ENCODE results near the gene MCU. TPM values are rescaled to one million over a fixed set of nuclear protein-coding genes. Genes with fewer than 3 reads are reported as not detected.

The MCU gene
- total RNA-seq, 1 experiment from 2014 or later: 19.2 TPM

- Mint-ChIP-seq H3K27ac (ENCODE audit: low read depth, unreplicated experiment) (no peak overlapping the region), H3K36me3 (ENCODE audit: insufficient read depth, unreplicated experiment) (no peaks in the 10 kb centered on the region), H3K27me3 (ENCODE audit: insufficient read depth, unreplicated experiment) (no peaks in the 10 kb centered on the region), H3K4me1 (ENCODE audit: insufficient read depth, unreplicated experiment) (no peaks in the 10 kb centered on the region), H3K9me3 (ENCODE audit: unreplicated experiment) (no peaks in the 10 kb centered on the region), H3K4me3 (ENCODE audit: unreplicated experiment) (no peak overlapping the region)
- TF ChIP-seq CTCF (IDR thresholded peaks at IDR 0.05; ENCODE audit: unreplicated experiment): no peak
- ChIA-PET CTCF (interaction anchor here (0.7 kb wide), 1 partner anchor 12 kb away, joined by 3 read pairs; no protein-coding TSS in a partner anchor), POLR2A (interaction anchor here (0.6 kb wide), 1 partner anchor 38 kb away, joined by 3 read pairs; no protein-coding TSS in a partner anchor)
- BruUV-seq (replicated peaks): no TSS peak
- intact Hi-C loops (cut with micrococcal nuclease): no loop called here
- DNase-seq (ENCODE audit: unreplicated experiment): no peak
Observed at GRCh38 chr10:72727130-72727529, 35.2 kb downstream of the MCU start.

DNA sequence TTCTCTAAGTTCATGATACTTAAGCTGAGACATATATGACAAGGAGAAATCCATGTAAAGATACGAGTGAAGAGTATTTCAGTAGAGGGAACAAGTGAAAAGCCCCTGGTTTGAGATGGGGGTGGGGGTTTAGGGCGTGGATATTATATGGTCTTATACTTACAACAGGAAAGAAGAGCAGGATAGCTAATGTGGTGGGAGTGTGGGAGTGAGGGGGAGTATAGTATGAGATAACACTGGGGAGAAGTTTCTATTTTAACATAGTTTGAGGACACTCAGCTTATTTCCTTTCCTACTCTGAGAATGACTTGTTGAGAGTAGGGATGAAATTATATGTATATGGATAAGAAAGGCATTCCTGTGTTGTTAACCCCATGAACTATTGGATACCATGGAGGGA, 36.5 kb downstream of the MCU start:
- H3K27ac Mint-ChIP-seq (ENCODE audit: low read depth, unreplicated experiment): no peak overlapping the region
- no peak overlapping the region for H3K4me3 Mint-ChIP-seq (ENCODE audit: unreplicated experiment)
- TF ChIP-seq CTCF (IDR thresholded peaks at IDR 0.05; ENCODE audit: unreplicated experiment): no peak
- intact Hi-C loops (cut with micrococcal nuclease): no loop called here
- BruUV-seq (replicated peaks): no TSS peak
- DNase-seq (ENCODE audit: unreplicated experiment): no peak
- CTCF ChIA-PET: interaction anchor here (0.6 kb wide), 2 partner anchors 334 to 1366 kb away, joined by 3 read pairs; no protein-coding TSS in a partner anchor
- H3K36me3 Mint-ChIP-seq (ENCODE audit: insufficient read depth, unreplicated experiment): no peaks in the 10 kb centered on the region
- H3K4me1 Mint-ChIP-seq (ENCODE audit: insufficient read depth, unreplicated experiment): no peaks in the 10 kb centered on the region
- H3K9me3 Mint-ChIP-seq (ENCODE audit: unreplicated experiment): no peaks in the 10 kb centered on the region
- no peaks in the 10 kb centered on the region for H3K27me3 Mint-ChIP-seq (ENCODE audit: insufficient read depth, unreplicated experiment)
- POLR2A ChIA-PET: interaction anchor here (0.6 kb wide), 1 partner anchor 38 kb away, joined by 3 read pairs; no protein-coding TSS in a partner anchor

GRCh38 chr10:72729528-72729927, 37.6 kb downstream of the MCU start:
- Mint-ChIP-seq H3K36me3 (ENCODE audit: insufficient read depth, unreplicated experiment) (no peaks in the 10 kb centered on the region), H3K4me3 (ENCODE audit: unreplicated experiment) (no peak overlapping the region), H3K4me1 (ENCODE audit: insufficient read depth, unreplicated experiment) (no peaks in the 10 kb centered on the region), H3K27ac (ENCODE audit: low read depth, unreplicated experiment) (no peak overlapping the region), H3K9me3 (ENCODE audit: unreplicated experiment) (no peaks in the 10 kb centered on the region), H3K27me3 (ENCODE audit: insufficient read depth, unreplicated experiment) (no peaks in the 10 kb centered on the region)
- no peak for TF ChIP-seq CTCF (IDR thresholded peaks at IDR 0.05; ENCODE audit: unreplicated experiment)
- intact Hi-C loops (cut with micrococcal nuclease): no loop called here
- DNase-seq (ENCODE audit: unreplicated experiment): no peak
- POLR2A ChIA-PET: interaction anchor here (1.4 kb wide), 1 partner anchor 10 kb away, joined by 3 read pairs; no protein-coding TSS in a partner anchor
- CTCF ChIA-PET: interaction anchor here (0.6 to 0.7 kb wide), 2 partner anchors 104 to 365 kb away, joined by 3 to 5 read pairs; no protein-coding TSS in a partner anchor
- no TSS peak for BruUV-seq (replicated peaks)

DNA sequence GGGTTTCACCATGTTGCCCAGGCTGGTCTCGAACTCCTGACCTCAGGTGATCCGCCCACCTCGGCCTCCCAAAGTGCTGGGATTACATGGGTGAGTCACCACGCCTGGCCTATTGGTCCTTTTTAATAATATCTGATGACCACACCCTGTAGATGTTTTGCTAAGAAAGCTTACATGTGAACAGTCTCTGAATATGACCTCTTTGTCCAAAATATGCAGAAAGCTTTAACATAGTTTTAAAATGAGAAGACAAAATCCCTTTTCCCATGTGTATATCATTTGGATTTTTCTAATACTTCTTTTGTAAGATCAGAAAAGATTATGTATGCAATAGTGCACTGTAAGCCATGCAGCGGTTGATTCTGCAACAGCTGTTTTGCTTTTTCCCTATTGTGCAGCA, 38.5 kb downstream of the MCU start:
- H3K9me3 Mint-ChIP-seq (ENCODE audit: unreplicated experiment): no peaks in the 10 kb centered on the region
- no peaks in the 10 kb centered on the region for H3K27me3 Mint-ChIP-seq (ENCODE audit: insufficient read depth, unreplicated experiment)
- DNase-seq (ENCODE audit: unreplicated experiment): no peak
- intact Hi-C loops (cut with micrococcal nuclease): no loop called here
- no peak for TF ChIP-seq CTCF (IDR thresholded peaks at IDR 0.05; ENCODE audit: unreplicated experiment)
- CTCF ChIA-PET: interaction anchor here (0.8 to 1.1 kb wide), 2 partner anchors 10 to 26 kb away, joined by 3 read pairs; no protein-coding TSS in a partner anchor
- H3K27ac Mint-ChIP-seq (ENCODE audit: low read depth, unreplicated experiment): no peak overlapping the region
- POLR2A ChIA-PET: interaction anchor here (1.4 kb wide), 1 partner anchor 11 kb away, joined by 3 read pairs; no protein-coding TSS in a partner anchor
- H3K4me1 Mint-ChIP-seq (ENCODE audit: insufficient read depth, unreplicated experiment): no peaks in the 10 kb centered on the region
- no peak overlapping the region for H3K4me3 Mint-ChIP-seq (ENCODE audit: unreplicated experiment)
- no TSS peak for BruUV-seq (replicated peaks)
- H3K36me3 Mint-ChIP-seq (ENCODE audit: insufficient read depth, unreplicated experiment): no peaks in the 10 kb centered on the region

All from MCF 10A (cell line).